HG03521 (cell line): Measurements from ENCODE around the gene MAPK6.
"Not testable (repeated sequence)": the region's sequence is repeated elsewhere in the genome, so short reads cannot be mapped to it uniquely, and the experiment has no call there.

Source experiments
- ATAC-seq: cut with Tn5 transposase; IDR thresholded peaks from one replicate; pipeline ENCODE4 v1.9.1; 2021; ENCODE audit warnings: mild to moderate bottlenecking, moderate library complexity; ENCODE audit not compliant: unreplicated experiment

Gene MAPK6

DNA sequence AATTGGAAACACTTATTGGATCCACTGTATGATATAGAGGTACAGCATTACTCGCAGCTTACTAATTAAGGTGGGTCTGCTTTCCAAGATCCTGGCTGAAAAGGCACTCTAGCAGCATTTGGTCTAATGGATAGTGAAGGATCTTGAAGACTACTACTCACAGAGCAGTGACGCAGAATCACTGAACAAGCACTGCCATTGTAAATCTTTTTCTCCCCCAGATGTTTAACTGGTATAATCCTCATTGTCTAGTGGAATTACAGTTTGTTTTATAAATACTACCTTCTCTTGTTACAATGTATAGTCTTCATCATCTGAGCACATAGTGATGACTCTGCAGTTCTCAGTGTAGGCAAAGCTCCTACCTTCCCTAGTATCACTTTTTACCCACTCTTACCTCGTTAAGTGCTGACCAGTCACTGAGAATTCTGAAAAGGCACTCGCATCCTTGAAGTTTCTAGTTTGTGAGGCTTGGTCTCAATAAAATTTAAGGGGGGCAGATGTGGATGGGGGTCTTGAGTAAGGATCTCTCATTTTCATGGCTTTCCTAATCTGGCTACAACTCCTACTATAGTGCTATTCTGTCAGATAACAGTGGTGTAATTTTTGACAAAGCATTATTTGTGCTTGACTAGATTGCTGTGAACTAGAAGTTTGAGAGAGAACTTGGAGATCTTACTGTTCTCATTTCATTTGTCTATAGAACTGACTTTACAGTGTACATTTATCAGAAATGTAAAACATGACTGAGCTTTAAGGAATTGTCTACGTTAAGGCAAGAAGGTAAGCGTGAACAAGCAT lies 23.2 kb downstream of the MAPK6 start:
- no peak for ATAC-seq

DNA sequence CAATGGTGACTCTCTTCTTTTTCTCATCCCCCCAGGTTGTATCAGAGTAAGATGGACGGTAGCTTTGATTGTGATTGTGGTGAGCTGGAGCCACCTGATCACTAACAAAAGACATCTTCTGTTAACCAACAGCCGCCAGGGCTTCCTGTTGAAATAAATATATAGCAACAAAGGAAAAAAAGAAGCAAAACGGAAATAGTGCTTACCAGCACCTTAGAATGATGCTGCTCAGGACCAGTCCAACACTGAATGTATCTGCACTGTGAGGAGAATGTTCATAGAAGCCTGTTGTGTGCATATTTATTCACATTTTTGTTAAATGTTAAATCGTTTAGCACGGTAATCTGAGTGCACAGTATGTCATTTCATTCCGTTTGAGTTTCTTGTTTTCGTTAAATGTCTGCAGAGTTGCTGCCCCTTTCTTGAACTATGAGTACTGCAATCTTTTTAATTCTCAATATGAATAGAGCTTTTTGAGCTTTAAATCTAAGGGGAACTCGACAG lies 26.8 kb downstream of the MAPK6 start:
- not testable (repeated sequence) for ATAC-seq

DNA sequence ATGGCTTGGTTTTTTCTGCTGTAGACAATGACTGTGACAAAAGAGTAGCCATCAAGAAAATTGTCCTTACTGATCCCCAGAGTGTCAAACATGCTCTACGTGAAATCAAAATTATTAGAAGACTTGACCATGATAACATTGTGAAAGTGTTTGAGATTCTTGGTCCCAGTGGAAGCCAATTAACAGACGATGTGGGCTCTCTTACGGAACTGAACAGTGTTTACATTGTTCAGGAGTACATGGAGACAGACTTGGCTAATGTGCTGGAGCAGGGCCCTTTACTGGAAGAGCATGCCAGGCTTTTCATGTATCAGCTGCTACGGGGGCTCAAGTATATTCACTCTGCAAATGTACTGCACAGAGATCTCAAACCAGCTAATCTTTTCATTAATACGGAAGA lies 27.5 kb downstream of the MAPK6 start:
- ATAC-seq: not testable (repeated sequence)

DNA sequence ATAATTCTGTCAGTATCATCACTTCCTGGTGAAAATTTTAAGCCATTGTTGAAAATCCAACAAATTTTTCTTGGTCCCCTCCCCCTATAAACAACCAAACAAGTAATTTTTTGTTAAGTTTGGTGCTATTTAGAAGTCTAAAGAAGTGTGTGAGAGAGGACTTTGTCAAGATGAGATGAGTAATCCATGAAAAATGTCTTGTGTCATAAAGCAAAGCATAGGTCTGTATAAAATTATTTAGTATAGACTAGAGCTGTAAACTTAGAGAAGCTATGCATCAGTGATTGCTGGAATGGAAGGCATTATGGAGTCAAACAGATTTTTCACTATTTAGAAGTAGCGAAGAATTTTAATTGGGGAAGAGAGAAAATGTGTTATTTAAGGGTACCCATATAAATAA lies 31.4 kb downstream of the MAPK6 start:
- ATAC-seq: no peak

DNA sequence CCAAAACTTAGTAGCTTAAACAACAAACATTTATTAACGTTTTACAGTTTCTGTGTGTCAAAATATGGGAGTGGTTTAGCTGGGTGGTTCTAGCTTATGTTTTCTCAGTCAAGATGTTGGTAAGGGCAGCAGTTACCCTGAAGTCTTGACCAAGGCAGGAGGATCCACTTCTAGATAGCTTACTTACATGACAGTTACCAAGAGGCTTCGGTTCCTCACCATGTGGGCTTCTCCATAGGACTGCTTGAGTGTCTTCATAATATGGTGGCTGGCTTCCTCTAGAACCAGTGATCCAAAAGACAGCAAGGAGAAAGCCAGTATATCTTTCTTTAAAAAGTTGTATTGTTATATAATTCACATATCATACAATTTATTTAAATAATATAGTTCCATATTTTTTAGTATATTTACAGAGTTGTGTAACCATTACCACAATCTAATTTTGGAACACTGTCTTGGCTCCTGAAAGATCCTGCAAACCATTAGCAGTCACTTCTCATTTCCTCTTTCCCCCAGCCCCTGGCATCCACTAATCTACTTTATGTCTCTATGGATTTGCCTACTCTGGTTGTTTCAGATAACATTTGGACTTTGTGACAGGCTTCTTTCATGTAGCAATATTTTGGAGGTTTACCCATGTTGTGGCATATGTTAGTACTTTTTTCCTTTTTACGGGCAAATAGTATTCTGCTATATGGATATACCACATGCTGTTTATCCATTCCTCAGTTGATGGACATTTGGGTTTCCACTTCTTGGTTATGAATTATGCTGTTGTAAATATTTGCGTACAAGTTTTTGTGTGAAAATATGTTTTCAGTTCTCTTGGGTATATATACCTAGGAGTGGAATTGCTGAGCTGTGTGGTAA lies 33.3 kb downstream of the MAPK6 start:
- no peak for ATAC-seq

DNA sequence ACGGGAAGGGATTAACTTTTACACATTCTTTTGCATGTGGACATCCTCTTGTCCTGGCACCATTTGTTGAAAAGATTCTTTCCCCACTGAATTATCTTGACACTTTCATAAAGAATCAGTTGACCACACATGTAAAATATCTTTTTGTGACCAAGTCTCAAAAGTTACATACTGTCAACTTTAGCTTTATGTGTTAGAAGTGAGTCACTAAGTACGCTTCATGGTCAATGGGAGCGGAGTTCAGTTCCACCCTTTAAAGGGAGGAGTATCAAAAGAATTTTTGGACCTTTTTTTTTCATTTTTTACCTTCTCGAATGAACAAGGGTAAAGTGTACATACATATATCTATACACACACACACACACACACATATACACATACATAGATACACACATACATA lies 35.4 kb downstream of the MAPK6 start:
- no peak for ATAC-seq

DNA sequence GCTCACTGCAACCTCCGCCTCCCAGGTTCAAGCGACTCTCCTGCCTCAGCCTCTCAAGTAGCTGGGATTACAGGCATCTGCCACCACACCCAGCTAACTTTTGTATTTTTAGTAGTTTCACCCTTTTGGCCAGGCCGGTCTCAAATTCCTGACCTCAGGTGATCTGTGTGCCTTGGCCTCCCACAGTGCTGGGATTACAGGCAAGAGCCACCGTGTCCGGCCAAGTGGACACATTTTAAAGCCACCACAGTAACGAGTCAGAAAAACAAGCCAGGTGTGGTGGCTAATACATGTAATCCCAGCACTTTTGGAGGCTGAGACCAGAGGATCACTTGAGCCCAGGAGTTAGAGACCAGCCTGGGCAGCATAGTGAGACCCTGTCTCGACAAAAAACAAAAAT lies 35.8 kb downstream of the MAPK6 start:
- ATAC-seq: not testable (repeated sequence)

DNA sequence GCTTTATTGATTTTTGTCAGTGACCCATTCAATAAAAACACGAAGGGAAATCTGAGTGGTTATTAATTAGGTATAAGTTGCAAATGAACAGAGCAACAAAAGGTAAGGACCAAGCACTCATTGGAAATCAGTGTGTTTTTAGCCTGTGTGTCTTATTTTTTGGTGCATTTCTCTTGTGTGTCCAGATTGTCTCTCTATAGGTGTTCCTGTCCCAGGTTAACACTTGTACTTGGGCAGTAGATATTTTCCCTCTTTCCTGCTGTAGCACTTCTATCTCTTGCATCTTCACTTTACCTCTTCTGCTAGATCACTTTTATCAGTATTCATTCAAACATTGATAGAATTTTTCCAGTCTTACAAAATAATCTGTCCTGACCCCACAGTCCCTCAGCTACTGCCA lies 37.0 kb downstream of the MAPK6 start:
- ATAC-seq: no peak

DNA sequence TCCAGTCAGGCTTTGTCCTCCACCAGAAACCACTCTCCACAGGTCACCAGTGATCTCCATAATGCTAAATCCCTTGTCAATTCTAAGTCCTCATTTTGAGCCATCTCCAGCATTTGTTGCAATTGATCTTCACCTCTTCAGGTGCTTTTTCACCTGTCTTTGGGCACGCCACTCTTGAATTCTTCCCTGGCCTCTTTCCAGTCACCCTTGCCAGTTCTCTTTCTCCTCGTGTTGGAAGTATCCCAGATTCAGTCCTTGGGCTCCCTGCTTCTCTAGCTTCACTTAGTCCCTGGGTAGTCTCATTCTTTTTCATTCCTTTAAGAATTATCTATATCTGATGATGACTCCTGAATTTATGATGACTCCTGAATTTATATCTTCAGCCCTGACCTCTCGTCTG lies 37.5 kb downstream of the MAPK6 start:
- ATAC-seq: no peak

DNA sequence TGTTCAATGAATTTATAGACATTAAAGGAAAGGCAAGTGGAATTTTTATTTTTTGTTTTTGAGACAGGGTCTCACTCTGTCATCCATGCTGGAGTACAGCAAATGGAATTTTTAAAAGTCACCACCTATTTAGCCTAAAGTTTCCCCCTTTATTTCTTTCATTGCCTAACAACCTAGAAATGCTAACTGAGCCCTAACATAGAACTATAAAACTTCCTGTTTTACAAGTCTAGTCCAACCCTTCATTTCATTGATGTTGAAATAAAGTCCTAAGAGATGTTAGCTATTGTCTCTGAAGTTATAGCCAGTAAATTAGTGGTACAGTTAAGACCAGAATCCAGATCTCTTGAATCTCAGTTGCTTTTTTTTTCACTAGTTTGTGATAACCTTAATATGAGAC lies 39.0 kb downstream of the MAPK6 start:
- ATAC-seq: no peak

DNA sequence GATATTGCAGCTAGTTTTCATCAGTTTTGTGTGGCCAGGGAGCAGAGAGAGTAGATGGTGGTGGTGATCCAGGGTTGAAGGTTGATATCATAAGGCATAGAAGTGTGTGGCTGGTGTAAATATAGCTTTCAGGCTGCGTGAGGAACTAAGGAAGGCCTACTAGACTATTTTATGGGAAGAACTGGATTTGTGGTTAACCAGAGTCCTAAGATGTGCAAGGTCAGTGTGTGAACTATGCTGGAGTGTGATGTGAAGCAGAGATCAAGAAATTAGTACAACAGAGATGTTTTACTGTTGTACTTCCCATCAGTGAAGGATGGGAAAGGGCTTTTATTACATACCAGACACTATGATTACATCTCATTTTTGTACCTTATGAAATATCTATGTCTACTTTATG lies 41.5 kb downstream of the MAPK6 start:
- no peak for ATAC-seq

DNA sequence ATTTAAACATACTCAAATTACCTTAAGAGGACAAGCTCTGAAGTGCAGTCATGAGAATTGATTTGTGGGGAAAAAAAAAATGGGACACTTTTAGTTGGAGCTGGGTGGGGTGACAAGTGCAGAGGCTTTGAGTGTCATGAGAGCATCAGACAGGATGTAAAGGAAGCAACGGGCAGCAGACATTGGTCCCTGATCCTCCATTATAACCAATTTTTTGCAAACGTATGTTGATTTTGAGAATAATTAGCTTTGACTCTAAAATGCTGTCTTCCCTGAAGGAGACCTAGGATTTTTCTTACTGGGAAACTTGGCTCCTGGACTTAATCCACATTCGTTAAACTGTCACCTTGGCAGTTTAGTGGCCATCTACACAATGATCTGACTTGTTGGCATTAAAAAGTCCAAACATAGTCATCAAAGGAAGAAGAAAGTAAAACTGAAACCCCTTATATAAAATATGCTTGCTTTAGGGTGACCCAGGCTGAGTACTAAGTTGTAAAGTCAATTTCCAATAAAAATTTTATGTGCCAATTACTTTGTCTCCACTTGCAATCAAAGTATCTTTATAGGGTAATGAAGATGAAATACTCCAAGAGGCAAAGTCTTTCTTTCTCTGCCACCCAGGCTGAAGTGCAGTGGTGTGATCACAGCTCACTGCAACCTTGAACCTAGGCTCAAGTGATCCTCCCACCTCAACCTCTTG lies 48.0 kb downstream of the MAPK6 start:
- ATAC-seq: no peak

DNA sequence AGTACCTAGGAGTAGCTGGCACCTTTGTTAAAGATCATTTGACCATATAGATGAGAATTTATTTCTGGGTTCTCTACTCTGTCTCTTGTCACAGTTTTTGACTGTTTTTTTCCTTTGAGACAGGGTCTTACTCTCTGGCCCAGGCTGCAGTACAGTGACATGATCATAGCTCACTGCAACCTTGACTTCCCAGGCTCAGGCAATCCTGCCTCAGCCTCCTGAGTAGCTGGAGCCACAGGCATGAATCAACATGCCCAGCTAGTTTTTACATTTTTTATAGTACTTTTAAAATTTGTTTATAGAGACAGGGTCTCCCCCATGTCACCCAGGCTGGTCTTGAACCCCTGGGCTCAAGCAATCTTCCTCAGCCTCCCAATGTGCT lies 48.5 kb downstream of the MAPK6 start:
- ATAC-seq: no peak

DNA sequence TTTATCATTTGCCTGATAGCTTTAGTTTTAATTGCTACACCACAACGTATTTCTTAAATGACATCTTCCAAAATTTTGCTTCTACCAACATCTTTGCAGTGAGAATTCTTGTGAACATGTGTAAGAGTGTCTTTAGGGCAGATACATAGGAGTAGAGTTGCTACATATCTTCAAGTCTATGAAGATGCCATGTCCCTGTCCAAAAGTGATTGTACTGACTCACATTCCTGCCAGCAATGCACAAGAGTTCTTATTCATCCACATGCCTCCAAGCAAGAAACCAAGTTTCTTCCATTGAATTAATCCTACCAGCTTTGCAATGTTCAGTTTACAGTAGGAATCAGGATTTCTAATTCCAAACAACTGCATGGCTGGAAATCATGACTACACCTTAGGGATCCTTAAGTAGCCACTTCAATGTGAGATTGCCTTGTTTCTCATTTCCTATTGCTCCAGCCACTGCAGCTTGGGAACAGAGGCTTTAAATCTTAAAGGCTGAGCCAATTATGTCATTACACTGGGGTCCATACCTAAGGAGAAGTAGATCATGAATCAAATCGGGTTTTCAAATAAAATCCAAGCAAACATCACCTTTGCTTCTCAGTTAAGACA lies 49.1 kb downstream of the MAPK6 start:
- no peak for ATAC-seq

DNA sequence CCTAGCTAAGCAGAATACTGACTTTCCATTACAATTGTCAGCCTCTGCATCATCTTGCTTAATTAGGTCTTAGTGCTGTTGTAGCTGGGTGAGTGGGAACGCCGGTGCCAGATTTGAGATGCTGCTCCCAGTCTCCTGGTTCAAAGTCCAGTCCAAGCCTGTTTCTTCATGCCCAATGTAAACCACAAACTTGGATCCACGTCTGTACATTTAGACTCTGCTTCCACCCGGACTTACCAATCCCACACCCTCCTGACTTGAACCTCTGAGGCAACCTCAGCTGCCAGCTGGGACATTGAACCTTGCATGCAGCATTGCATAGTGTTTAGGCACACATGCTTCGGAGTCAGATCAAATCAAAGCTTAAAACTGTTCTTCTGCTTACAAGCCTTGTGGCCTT lies 50.5 kb downstream of the MAPK6 start:
- no peak for ATAC-seq

DNA sequence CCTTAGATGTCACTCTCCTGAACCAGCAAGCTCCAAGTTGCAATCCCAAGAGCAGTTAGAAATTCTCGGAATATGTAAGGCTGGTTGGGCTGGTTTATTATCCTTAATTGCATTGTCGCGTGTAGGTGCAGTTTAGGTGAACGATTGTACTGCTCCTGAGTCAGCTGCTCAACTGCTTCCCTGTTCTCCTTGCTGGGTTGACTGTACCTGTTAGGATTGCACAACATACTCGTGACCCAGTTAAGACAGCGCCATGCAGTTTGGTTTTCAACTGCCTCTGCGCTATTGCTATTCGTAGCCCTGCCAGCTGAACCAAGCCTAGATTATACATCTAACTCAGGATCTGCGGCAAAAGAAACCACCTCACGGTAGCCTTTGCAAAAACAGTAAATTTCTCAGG lies 52.6 kb downstream of the MAPK6 start:
- ATAC-seq: no peak

DNA sequence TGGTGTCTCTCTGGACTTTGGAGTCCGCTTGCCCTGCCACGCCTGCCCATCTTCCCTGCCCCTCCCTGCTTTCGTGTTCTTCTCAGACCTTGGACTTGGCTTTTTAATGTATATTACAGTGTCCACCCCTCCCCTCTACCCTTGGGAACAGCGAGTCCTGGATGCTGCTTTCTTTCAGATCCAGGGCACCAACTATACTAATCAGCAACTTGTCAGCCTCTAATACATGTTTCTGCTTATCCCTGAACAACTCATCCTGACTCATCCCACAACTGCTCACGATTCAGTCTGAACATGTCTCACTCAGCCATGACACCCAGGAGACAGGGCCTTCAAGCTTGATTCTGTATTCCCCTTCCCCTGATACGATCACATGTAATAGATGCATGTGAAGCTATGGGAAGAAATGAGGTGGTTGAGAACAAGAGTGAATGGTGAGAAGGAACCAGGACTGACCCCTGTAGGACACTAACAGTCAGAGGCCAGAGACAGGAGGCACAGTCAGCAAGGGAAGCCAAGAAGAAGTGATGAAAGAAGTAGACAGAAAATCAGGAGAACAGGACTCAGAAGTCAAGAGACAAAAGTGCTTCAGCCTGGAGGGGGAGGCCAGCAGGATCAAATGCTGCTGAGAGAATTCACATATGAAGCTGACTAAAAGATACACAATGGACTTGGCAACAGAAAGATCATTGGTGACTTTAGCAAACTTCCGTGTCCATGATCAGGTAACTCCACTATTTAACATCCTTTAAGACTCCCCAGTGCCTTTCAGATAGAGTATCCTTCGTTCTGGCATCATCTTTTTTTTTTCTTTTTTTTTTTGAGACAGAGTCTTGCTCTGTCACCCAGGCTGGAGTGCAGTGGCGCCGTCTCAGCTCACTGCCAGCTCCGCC lies 58.1 kb downstream of the MAPK6 start:
- ATAC-seq: no peak

DNA sequence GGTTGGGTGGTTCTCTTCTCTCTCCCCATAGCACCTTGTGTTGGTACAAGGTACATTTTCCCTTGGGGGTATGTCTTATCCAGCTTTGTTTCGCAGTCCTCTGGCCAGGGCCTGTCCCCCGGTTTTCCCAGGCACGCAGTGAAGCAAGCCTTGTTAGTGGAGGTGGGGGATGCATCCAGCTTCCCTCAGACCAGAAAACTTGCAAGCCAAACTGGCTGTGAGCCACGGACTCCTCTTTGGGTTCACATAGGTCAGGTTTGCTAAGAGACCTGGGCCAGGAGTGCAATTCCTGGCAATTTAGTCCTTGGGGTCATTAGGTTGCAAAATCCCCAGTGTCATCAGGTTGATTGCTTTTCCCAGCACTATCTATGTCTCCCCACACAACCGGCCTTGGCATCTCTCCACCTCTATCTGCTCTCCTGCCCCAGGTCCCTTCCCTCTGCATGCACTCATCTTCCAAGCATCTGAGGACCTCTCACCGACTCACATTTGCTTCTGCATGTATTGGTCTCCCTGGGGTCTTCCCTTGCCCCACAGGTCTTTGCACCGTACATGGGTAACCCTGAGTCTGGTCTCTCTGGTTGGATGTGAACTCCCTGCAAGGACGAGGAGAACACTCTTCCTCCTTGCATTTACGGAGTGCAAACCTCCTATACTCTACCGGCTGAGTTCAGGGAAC lies 59.3 kb downstream of the MAPK6 start:
- no peak for ATAC-seq

DNA sequence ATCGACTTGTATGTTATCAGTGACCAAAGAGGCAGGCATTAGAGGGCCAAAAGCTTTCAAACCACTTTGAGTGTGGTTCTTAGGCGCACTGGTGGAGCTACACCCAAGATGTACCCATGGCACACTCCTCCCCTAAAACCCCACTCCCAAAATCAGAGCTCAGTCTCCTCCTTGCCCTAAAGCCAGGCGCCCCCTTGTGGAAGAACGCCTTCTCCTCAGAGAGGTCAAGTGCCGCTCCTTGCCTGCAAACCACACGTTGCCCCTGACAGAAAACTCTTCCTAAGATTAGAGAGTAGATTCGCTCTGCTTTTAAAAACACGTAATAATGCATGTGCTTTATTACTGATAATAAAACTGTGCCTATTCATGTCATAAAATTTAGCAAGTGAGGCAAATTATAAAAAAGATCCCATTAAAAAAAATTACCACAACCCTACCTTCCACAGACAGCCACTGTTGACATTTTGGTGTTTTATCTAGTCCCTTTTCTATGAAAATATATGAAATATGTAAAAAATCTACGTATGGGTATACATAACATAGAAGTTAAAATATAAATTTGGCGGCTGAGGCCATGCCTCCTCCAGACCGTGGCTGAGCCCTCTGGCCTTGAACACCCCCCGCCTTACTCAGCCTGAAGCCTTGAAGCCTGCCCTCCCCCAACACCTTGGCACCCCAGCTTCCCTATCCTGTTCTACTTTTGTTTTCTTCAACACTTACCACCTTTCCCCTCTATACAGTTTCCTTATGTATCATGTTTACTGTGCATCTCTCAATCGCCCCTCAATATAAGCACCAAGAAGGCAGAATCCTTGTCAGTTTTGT lies 60.1 kb downstream of the MAPK6 start:
- ATAC-seq: no peak
